Activated CD8-positive, alpha-beta memory T cell treated with anti-CD3 and anti-CD28 coated beads, Interleukin-2, amount 10 ng/mL, durations not matched to agents 7 days and 5 days (primary cell): ENCODE data around the gene MACROH2A1. TPM values are rescaled to one million over a fixed set of nuclear protein-coding genes. Genes with fewer than 3 reads are reported as not detected.

Experiments used
- ATAC-seq: fragments of 150-1000 bp; cut with Tn5 transposase; one replicate; pipeline ENCODE4 v1.10.0; 2021; ENCODE audit warnings: moderate library complexity
- CTCF ChIA-PET: fragments of 350-600 bp; sonication (Branson Sonifier 250); formaldehyde crosslinking; loops from one replicate; lab custom pipeline; 2021; ENCODE audit warnings: antibody characterized with exemption; lab: Charles Lee
- DNase-seq: peaks from one replicate; pipeline ENCODE4 v3.0.0-alpha.2; 2020
- H3K27ac Mint-ChIP-seq: one replicate; pipeline ENCODE4 v1.8.0; 2021; ENCODE audit warnings: mild to moderate bottlenecking, mixed read lengths
- H3K27me3 Mint-ChIP-seq: one replicate; pipeline ENCODE4 v1.8.0; 2021; ENCODE audit warnings: mixed read lengths
- H3K36me3 Mint-ChIP-seq: one replicate; pipeline ENCODE4 v1.8.0; 2021; ENCODE audit warnings: mild to moderate bottlenecking, mixed read lengths
- H3K4me1 Mint-ChIP-seq: one replicate; pipeline ENCODE4 v1.8.0; 2021; ENCODE audit warnings: mixed read lengths
- H3K4me3 Mint-ChIP-seq: one replicate; pipeline ENCODE4 v1.8.0; 2021; ENCODE audit warnings: mild to moderate bottlenecking, moderate library complexity, mixed read lengths
- H3K9me3 Mint-ChIP-seq: one replicate; pipeline ENCODE4 v1.8.0; 2022; ENCODE audit warnings: low read depth, mixed read lengths
- total RNA-seq, 2 experiments: library from RNA; stranded (reverse); gene quantifications; one replicate each; pipeline ENCODE4 v1.2.3, GENCODE V29; 2021

The MACROH2A1 gene
- total RNA-seq, 2 experiments from 2014 or later, result 281 to 327 TPM

- CTCF ChIA-PET, result interaction anchor here (1.4 to 3.3 kb wide), 2 partner anchors 16 to 20 kb away, joined by 4 to 13 read pairs; no protein-coding TSS in a partner anchor
- no peak overlapping the region for H3K27ac Mint-ChIP-seq
- H3K9me3 Mint-ChIP-seq, result no peaks in the 10 kb centered on the region
- peaks cover under 1% of the 10 kb centered on the region for H3K27me3 Mint-ChIP-seq
- H3K4me3 Mint-ChIP-seq, result no peak overlapping the region
- DNase-seq, result peak; percentile 28
- no peaks in the 10 kb centered on the region for H3K4me1 Mint-ChIP-seq
- H3K36me3 Mint-ChIP-seq, result no peaks in the 10 kb centered on the region
- ATAC-seq, result no peak
These were observed 42.4 kb upstream of the MACROH2A1 start for GRCh38 chr5:135441350-135441831.

- CTCF ChIA-PET, result interaction anchor here (1.4 to 3.3 kb wide), 2 partner anchors 16 to 20 kb away, joined by 4 to 13 read pairs; no protein-coding TSS in a partner anchor
- ATAC-seq (no peak), DNase-seq (peak; percentile 25)
- H3K4me3 Mint-ChIP-seq, result no peak overlapping the region
- no peaks in the 10 kb centered on the region for H3K4me1 Mint-ChIP-seq
- H3K9me3 Mint-ChIP-seq, result no peaks in the 10 kb centered on the region
- H3K27ac Mint-ChIP-seq, result no peak overlapping the region
- H3K27me3 Mint-ChIP-seq, result peaks cover 5% of the 10 kb centered on the region
- no peaks in the 10 kb centered on the region for H3K36me3 Mint-ChIP-seq
These were observed 41.9 kb upstream of the MACROH2A1 start for GRCh38 chr5:135440916-135441315.

- H3K36me3 Mint-ChIP-seq, result no peaks in the 10 kb centered on the region
These were observed 40.5 kb upstream of the MACROH2A1 start for GRCh38 chr5:135439231-135440205.

GRCh38 chr5:135438636-135439221 is 39.7 kb upstream of the MACROH2A1 start:
- ATAC-seq (no peak), DNase-seq (peak; percentile 35)
- CTCF ChIA-PET, result interaction anchor here (0.6 to 3.3 kb wide), 5 partner anchors 13 to 191 kb away, joined by 3 to 13 read pairs (median 5); no protein-coding TSS in a partner anchor
- no peaks in the 10 kb centered on the region for H3K4me1 Mint-ChIP-seq
- H3K9me3 Mint-ChIP-seq, result no peaks in the 10 kb centered on the region
- peaks cover 12% of the 10 kb centered on the region for H3K27me3 Mint-ChIP-seq
- no peaks in the 10 kb centered on the region for H3K36me3 Mint-ChIP-seq
- H3K4me3 Mint-ChIP-seq, result no peak overlapping the region
- no peak overlapping the region for H3K27ac Mint-ChIP-seq

More at GRCh38 chr5:135439231-135440205, 40.5 kb upstream of the MACROH2A1 start:
- ATAC-seq (no peak), DNase-seq (peak; percentile 34)
- no peaks in the 10 kb centered on the region for H3K9me3 Mint-ChIP-seq
- H3K27me3 Mint-ChIP-seq, result peaks cover 9% of the 10 kb centered on the region
- no peak overlapping the region for H3K4me3 Mint-ChIP-seq
- CTCF ChIA-PET, result interaction anchor here (0.7 to 3.3 kb wide), 6 partner anchors 11 to 127 kb away, joined by 3 to 13 read pairs (median 4); no protein-coding TSS in a partner anchor
- H3K27ac Mint-ChIP-seq, result no peak overlapping the region
- H3K4me1 Mint-ChIP-seq, result no peaks in the 10 kb centered on the region

- Mint-ChIP-seq H3K4me3 (no peak overlapping the region), H3K27ac (no peak overlapping the region), H3K4me1 (no peaks in the 10 kb centered on the region), H3K27me3 (peaks cover 14% of the 10 kb centered on the region), H3K36me3 (no peaks in the 10 kb centered on the region), H3K9me3 (no peaks in the 10 kb centered on the region)
- DNase-seq, result peak; percentile 36
- CTCF ChIA-PET, result interaction anchor here (0.6 to 2.7 kb wide), 3 partner anchors 12 to 192 kb away, joined by 5 to 7 read pairs (median 5); no protein-coding TSS in a partner anchor
- ATAC-seq, result no peak
These were observed 38.9 kb upstream of the MACROH2A1 start for GRCh38 chr5:135437796-135438560.

- H3K36me3 Mint-ChIP-seq, result no peaks in the 10 kb centered on the region
- no peak overlapping the region for H3K27ac Mint-ChIP-seq
- CTCF ChIA-PET, result interaction anchor here (2.7 kb wide), 1 partner anchor 129 kb away, joined by 7 read pairs; no protein-coding TSS in a partner anchor
- DNase-seq, result peak; percentile 19
- ATAC-seq, result no peak
- no peak overlapping the region for H3K4me3 Mint-ChIP-seq
- H3K27me3 Mint-ChIP-seq, result peaks cover 14% of the 10 kb centered on the region
- H3K9me3 Mint-ChIP-seq, result no peaks in the 10 kb centered on the region
- H3K4me1 Mint-ChIP-seq, result no peaks in the 10 kb centered on the region
These were observed 38.4 kb upstream of the MACROH2A1 start for GRCh38 chr5:135437422-135437795.

GRCh38 chr5:135436951-135437418 is 38.0 kb upstream of the MACROH2A1 start:
- H3K4me1 Mint-ChIP-seq, result no peaks in the 10 kb centered on the region
- no peak overlapping the region for H3K4me3 Mint-ChIP-seq
- no peaks in the 10 kb centered on the region for H3K9me3 Mint-ChIP-seq
- CTCF ChIA-PET, result interaction anchor here (2.0 to 2.9 kb wide), 2 partner anchors 11 to 21 kb away, joined by 6 to 10 read pairs; no protein-coding TSS in a partner anchor
- peak; percentile 25 for DNase-seq
- H3K27me3 Mint-ChIP-seq, result peaks cover 14% of the 10 kb centered on the region
- no peaks in the 10 kb centered on the region for H3K36me3 Mint-ChIP-seq
- H3K27ac Mint-ChIP-seq, result no peak overlapping the region
- no peak for ATAC-seq

GRCh38 chr5:135435467-135436330 is 36.7 kb upstream of the MACROH2A1 start:
- DNase-seq (no peak), ATAC-seq (no peak)
- Mint-ChIP-seq H3K4me3 (no peak overlapping the region), H3K9me3 (no peaks in the 10 kb centered on the region), H3K4me1 (no peaks in the 10 kb centered on the region), H3K27me3 (peaks cover 17% of the 10 kb centered on the region), H3K36me3 (no peaks in the 10 kb centered on the region), H3K27ac (no peak overlapping the region)
- CTCF ChIA-PET, result interaction anchor here (2.0 to 2.9 kb wide), 2 partner anchors 10 to 22 kb away, joined by 6 to 10 read pairs; no protein-coding TSS in a partner anchor

- ATAC-seq (no peak), DNase-seq (no peak)
- H3K9me3 Mint-ChIP-seq, result no peaks in the 10 kb centered on the region
- no peak overlapping the region for H3K4me3 Mint-ChIP-seq
- CTCF ChIA-PET, result interaction anchor here (2.0 to 2.9 kb wide), 2 partner anchors 9 to 23 kb away, joined by 6 to 10 read pairs; no protein-coding TSS in a partner anchor
- no peaks in the 10 kb centered on the region for H3K36me3 Mint-ChIP-seq
- no peaks in the 10 kb centered on the region for H3K4me1 Mint-ChIP-seq
- peaks cover 25% of the 10 kb centered on the region for H3K27me3 Mint-ChIP-seq
- no peak overlapping the region for H3K27ac Mint-ChIP-seq
These were observed 35.8 kb upstream of the MACROH2A1 start for GRCh38 chr5:135434591-135435466.

- CTCF ChIA-PET, result interaction anchor here (0.8 to 2.9 kb wide), 3 partner anchors 8 to 23 kb away, joined by 3 to 10 read pairs (median 4); no protein-coding TSS in a partner anchor
- no peak for ATAC-seq
- H3K9me3 Mint-ChIP-seq, result no peaks in the 10 kb centered on the region
- H3K27me3 Mint-ChIP-seq, result peaks cover 27% of the 10 kb centered on the region
- no peak for DNase-seq
- no peak overlapping the region for H3K4me3 Mint-ChIP-seq
- H3K4me1 Mint-ChIP-seq, result no peaks in the 10 kb centered on the region
- H3K27ac Mint-ChIP-seq, result no peak overlapping the region
- no peaks in the 10 kb centered on the region for H3K36me3 Mint-ChIP-seq
These were observed 34.8 kb upstream of the MACROH2A1 start for GRCh38 chr5:135433681-135434426.
